Liver (tissue), 9 donors: ENCODE data around the gene NDUFS7. TPM values are rescaled to one million over a fixed set of nuclear protein-coding genes. Genes with fewer than 3 reads are reported as not detected.

Source experiments
- DNase-seq: peaks from one replicate; pipeline ENCODE4 v3.0.0-alpha.2; 2017; ENCODE audit warnings: low spot score
- H3K27ac ChIP-seq, 2 donors: one replicate each; pipeline ENCODE4 v1.7.0; 2013; ENCODE audit warnings: inconsistent platforms in 2 of 2, low read length in 2 of 2, control low read depth in 1 of 2, low read depth in 1 of 2, mild to moderate bottlenecking in 1 of 2
- H3K27me3 ChIP-seq, 4 donors: one replicate each; pipeline versions ENCODE4 v1.6.1 to v1.7.0; 2013; ENCODE audit warnings: low read length in 3 of 4, inconsistent platforms in 1 of 4, mild to moderate bottlenecking in 1 of 4, moderate library complexity in 1 of 4; ENCODE audit not compliant: control insufficient read depth in 4 of 4, insufficient read depth in 4 of 4
- H3K36me3 ChIP-seq, 4 donors: one replicate each; pipeline versions ENCODE4 v1.6.1 to v1.7.0; 2013; ENCODE audit warnings: low read length in 3 of 4, mild to moderate bottlenecking in 3 of 4, low read depth in 1 of 4, moderate library complexity in 1 of 4; ENCODE audit not compliant: control insufficient read depth in 4 of 4, insufficient read depth in 3 of 4
- H3K4me1 ChIP-seq, 4 donors: one replicate each; pipeline versions ENCODE4 v1.6.1 to v1.7.0; 2013; ENCODE audit warnings: low read length in 3 of 4, mild to moderate bottlenecking in 3 of 4, moderate library complexity in 1 of 4; ENCODE audit not compliant: control insufficient read depth in 4 of 4, insufficient read depth in 4 of 4
- H3K4me3 ChIP-seq, 3 donors: one replicate each; pipeline versions ENCODE4 v1.6.1 to v1.7.0; 2013; ENCODE audit warnings: low read length in 3 of 3, control low read depth in 1 of 3, low read depth in 1 of 3, mild to moderate bottlenecking in 1 of 3
- H3K9ac ChIP-seq, 2 donors: one replicate each; pipeline ENCODE4 v1.7.0; 2013; ENCODE audit warnings: low read length in 2 of 2, mild to moderate bottlenecking in 2 of 2, moderate library complexity in 2 of 2, control low read depth in 1 of 2, low read depth in 1 of 2
- H3K9me3 ChIP-seq, 4 donors: one replicate each; pipeline versions ENCODE4 v1.6.1 to v1.7.0; 2013; ENCODE audit warnings: low read length in 3 of 4; ENCODE audit not compliant: control insufficient read depth in 4 of 4
- ATF3 ChIP-seq: IDR thresholded peaks from 2 replicates; pipeline ENCODE4 v1.6.1; 2016; ENCODE audit warnings: antibody characterized with exemption
- EGR1 ChIP-seq, 2 donors: IDR thresholded peaks; 2 replicates each; pipeline ENCODE4 v1.6.1; 2016 to 2018; ENCODE audit warnings: antibody characterized with exemption in 2 of 2, low read depth in 2 of 2
- FOXA1 ChIP-seq: IDR thresholded peaks from 2 replicates; pipeline ENCODE4 v1.6.1; 2016; ENCODE audit warnings: antibody characterized with exemption
- FOXA2 ChIP-seq: IDR thresholded peaks from 2 replicates; pipeline ENCODE4 v1.6.1; 2016; ENCODE audit warnings: antibody characterized with exemption
- GABPA ChIP-seq, 2 donors: IDR thresholded peaks in 1 of 2; conservative IDR thresholded peaks in 1 of 2; 2 replicates each; pipeline ENCODE4 v1.6.1; 2016; ENCODE audit warnings: antibody characterized with exemption in 2 of 2, mild to moderate bottlenecking in 1 of 2, moderate library complexity in 1 of 2
- HNF4G ChIP-seq: IDR thresholded peaks from 2 replicates; pipeline ENCODE4 v1.6.1; 2016; ENCODE audit warnings: antibody characterized with exemption
- JUND ChIP-seq, 2 donors: IDR thresholded peaks; 2 replicates each; pipeline ENCODE4 v1.6.1; 2016; ENCODE audit warnings: antibody characterized with exemption in 2 of 2
- NR2F2 ChIP-seq: IDR thresholded peaks from 2 replicates; pipeline ENCODE4 v1.6.1; 2016; ENCODE audit warnings: antibody characterized with exemption
- RAD21 ChIP-seq, 2 donors: IDR thresholded peaks; 2 replicates each; pipeline ENCODE4 v1.6.1; 2016; ENCODE audit warnings: antibody characterized with exemption in 2 of 2, mild to moderate bottlenecking in 2 of 2
- RXRA ChIP-seq, 2 donors: IDR thresholded peaks; 2 replicates each; pipeline ENCODE4 v1.6.1; 2017 to 2018; ENCODE audit warnings: antibody characterized with exemption in 2 of 2, mild to moderate bottlenecking in 1 of 2
- SP1 ChIP-seq: IDR thresholded peaks from 2 replicates; pipeline ENCODE4 v1.6.1; 2018; ENCODE audit warnings: antibody characterized with exemption, mild to moderate bottlenecking
- ZBTB33 ChIP-seq: IDR thresholded peaks from 2 replicates; pipeline ENCODE4 v1.6.1; 2016; ENCODE audit warnings: antibody characterized with exemption
- WGBS: extraction: QIAGEN DNeasy Blood & Tissue Kit; methylation state at CpG from one replicate; pipeline ENCODE4 v1.1.7; 2013; 5-methylcytosine and 5-hydroxymethylcytosine counted together
- polyA plus RNA-seq, 2 donors: library from polyadenylated mRNA; stranded (reverse) in 1 of 2; unstranded in 1 of 2; fragments of 200-250 nt in 1 of 2; fragments of >200 nt in 1 of 2; fragmentation: Nextera tagmentation in 1 of 2; extraction: Ambion mirVana in 1 of 2; gene quantifications; one replicate each; pipeline versions ENCODE4 v1.2.1 to v1.2.3, GENCODE V29; 2013 to 2015
- total RNA-seq, 2 donors: library from RNA; depleted of rRNA; stranded (reverse); fragments of >200 nt; gene quantifications; one replicate each; pipeline ENCODE4 v1.2.3, GENCODE V29; 2014
- TF ChIP-seq, protein P1 (sequence below): IDR thresholded peaks from 2 replicates; pipeline ENCODE4 v1.6.1; 2016; ENCODE audit warnings: antibody characterized with exemption, mild to moderate bottlenecking
- TF ChIP-seq, protein P2 (sequence below): IDR thresholded peaks from 2 replicates; pipeline ENCODE4 v1.6.1; 2016; ENCODE audit warnings: antibody characterized with exemption
- donor health status: healthy.
- donor health status: healthy.
- donor health status: healthy.
- donor health status: healthy.
- donor health status: healthy.

NDUFS7 gene
- total and polyA plus RNA-seq, 4 donors = 54.4 to 185 (median 128) TPM

GRCh38 chr19:1441022-1441426, 57.3 kb downstream of the NDUFS7 start:
- WGBS = 96% methylated on average over 9 of the region's 9 CpGs
- DNase-seq = no peak
- Histone ChIP-seq H3K4me1 (peaks cover 11 to 24% (median 17%) of the 10 kb centered on the region in 4 donors), H3K36me3 (peaks cover 11 to 28% (median 13%) of the 10 kb centered on the region in 4 donors), H3K9ac (no peak overlapping the region), H3K9me3 (no peaks in the 10 kb centered on the region), H3K27ac (no peak overlapping the region), H3K4me3 (no peak overlapping the region), H3K27me3 (peaks cover 0 to 3% (median 0%) of the 10 kb centered on the region in 4 donors)
- TF ChIP-seq SP1 = no peak
- no peak for TF ChIP-seq JUND (IDR thresholded peaks at IDR 0.05)
- TF ChIP-seq HNF4G = no peak
- no peak for TF ChIP-seq NR2F2
- TF ChIP-seq, protein P1, sequence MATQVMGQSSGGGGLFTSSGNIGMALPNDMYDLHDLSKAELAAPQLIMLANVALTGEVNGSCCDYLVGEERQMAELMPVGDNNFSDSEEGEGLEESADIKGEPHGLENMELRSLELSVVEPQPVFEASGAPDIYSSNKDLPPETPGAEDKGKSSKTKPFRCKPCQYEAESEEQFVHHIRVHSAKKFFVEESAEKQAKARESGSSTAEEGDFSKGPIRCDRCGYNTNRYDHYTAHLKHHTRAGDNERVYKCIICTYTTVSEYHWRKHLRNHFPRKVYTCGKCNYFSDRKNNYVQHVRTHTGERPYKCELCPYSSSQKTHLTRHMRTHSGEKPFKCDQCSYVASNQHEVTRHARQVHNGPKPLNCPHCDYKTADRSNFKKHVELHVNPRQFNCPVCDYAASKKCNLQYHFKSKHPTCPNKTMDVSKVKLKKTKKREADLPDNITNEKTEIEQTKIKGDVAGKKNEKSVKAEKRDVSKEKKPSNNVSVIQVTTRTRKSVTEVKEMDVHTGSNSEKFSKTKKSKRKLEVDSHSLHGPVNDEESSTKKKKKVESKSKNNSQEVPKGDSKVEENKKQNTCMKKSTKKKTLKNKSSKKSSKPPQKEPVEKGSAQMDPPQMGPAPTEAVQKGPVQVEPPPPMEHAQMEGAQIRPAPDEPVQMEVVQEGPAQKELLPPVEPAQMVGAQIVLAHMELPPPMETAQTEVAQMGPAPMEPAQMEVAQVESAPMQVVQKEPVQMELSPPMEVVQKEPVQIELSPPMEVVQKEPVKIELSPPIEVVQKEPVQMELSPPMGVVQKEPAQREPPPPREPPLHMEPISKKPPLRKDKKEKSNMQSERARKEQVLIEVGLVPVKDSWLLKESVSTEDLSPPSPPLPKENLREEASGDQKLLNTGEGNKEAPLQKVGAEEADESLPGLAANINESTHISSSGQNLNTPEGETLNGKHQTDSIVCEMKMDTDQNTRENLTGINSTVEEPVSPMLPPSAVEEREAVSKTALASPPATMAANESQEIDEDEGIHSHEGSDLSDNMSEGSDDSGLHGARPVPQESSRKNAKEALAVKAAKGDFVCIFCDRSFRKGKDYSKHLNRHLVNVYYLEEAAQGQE = no peak
- no peak for TF ChIP-seq GABPA (IDR thresholded peaks at IDR 0.05 in 1 of 2, conservative IDR thresholded peaks at IDR 0.05 in 1 of 2)

DNA sequence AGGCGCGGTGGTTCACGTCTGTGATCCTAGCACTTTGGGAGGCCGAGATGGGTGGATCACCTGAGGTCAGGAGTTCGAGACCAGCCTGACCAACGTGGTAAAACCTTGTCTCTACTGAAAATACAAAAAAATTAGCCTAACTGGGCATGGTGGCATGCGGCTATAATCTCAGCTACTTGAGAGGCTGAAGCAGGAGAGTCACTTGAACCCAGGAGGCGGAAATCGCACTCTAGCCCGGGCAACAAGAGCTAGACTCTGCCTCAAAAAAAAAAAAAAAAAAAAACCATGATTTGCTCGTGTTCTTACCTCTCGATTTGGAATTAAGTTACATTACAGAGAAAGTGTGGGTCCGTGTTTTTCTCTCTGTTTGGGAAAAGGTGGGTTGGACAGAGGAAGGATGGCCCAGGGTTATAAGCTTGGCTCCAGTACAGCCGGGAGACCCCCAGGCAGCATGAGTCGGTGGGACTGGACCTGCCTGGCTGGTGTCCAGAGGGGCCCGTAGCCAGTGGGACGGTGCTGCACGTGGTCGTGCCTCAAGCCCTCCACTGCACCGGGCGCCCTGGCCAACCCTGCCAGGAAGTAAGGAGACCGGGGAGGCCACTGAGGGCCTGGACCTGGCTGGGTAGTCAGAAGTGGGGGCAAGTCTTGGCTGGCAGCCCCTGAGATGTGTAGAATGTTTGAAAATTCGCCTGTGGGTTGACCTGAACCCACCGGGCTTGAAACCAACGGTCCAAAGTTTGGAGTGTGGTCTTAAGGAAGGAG, 58.2 kb downstream of the NDUFS7 start:
- Histone ChIP-seq H3K4me1 (peaks cover 11 to 30% (median 22%) of the 10 kb centered on the region in 4 donors), H3K27me3 (peaks cover 0 to 3% (median under 1%) of the 10 kb centered on the region in 4 donors), H3K36me3 (peaks cover 11 to 28% (median 13%) of the 10 kb centered on the region in 4 donors), H3K27ac (no peak overlapping the region), H3K9ac (no peak overlapping the region), H3K9me3 (no peaks in the 10 kb centered on the region), H3K4me3 (no peak overlapping the region)
- DNase-seq = no peak
- no peak for TF ChIP-seq NR2F2
- no peak for TF ChIP-seq ZBTB33
- TF ChIP-seq RAD21 (IDR thresholded peaks at IDR 0.05) = no peak
- no peak for TF ChIP-seq SP1
- no peak for TF ChIP-seq EGR1 (IDR thresholded peaks at IDR 0.05; ENCODE audit: low read depth in 2 of 2)
- TF ChIP-seq RXRA (IDR thresholded peaks at IDR 0.05) = no peak
- TF ChIP-seq HNF4G = no peak
- TF ChIP-seq FOXA2 = no peak
- TF ChIP-seq, protein P2, sequence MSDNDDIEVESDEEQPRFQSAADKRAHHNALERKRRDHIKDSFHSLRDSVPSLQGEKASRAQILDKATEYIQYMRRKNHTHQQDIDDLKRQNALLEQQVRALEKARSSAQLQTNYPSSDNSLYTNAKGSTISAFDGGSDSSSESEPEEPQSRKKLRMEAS = no peak
- no peak for TF ChIP-seq FOXA1
- TF ChIP-seq ATF3 = no peak
- WGBS = 93% methylated on average over 25 of the region's 25 CpGs

Other genes with a start within 250 kb of the NDUFS7 start
- gene SBNO2, start 209.6 kb upstream of the NDUFS7 start, total RNA-seq = 10 to 100 TPM; 11.0 to 25.0 TPM
- gene SBNO2, start 209.6 kb upstream of the NDUFS7 start, polyA plus RNA-seq = 10 to 100 TPM in 1 of 2 donors, 1 to 10 TPM in 1; 2.2 to 19.1 TPM
- gene STK11, start 178.1 kb upstream of the NDUFS7 start, total RNA-seq = 100 to 1,000 TPM in 1 of 2 donors, 10 to 100 TPM in 1; 40.6 to 126 TPM
- 10 to 100 TPM in 1 of 2 donors, 1 to 10 TPM in 1; 3.0 to 30.3 TPM for gene STK11, start 178.1 kb upstream of the NDUFS7 start, polyA plus RNA-seq
- gene CBARP, start 145.9 kb upstream of the NDUFS7 start, total RNA-seq = under 1 TPM; 0.05 to 0.25 TPM
- under 1 TPM in 1 of 2 donors, not detected in 1; 0.06 TPM for gene CBARP, start 145.9 kb upstream of the NDUFS7 start, polyA plus RNA-seq
- 10 to 100 TPM; 20.2 to 44.5 TPM for gene ATP5F1D, start 142.2 kb upstream of the NDUFS7 start, total RNA-seq
- gene ATP5F1D, start 142.2 kb upstream of the NDUFS7 start, polyA plus RNA-seq = 100 to 1,000 TPM; 246 to 315 TPM
- gene MIDN, start 135.3 kb upstream of the NDUFS7 start, total RNA-seq = 10 to 100 TPM in 1 of 2 donors, 1 to 10 TPM in 1; 9.1 to 22.9 TPM
- 10 to 100 TPM in 1 of 2 donors, 1 to 10 TPM in 1; 2.9 to 14.6 TPM for gene MIDN, start 135.3 kb upstream of the NDUFS7 start, polyA plus RNA-seq
- 100 to 1,000 TPM in 1 of 2 donors, 10 to 100 TPM in 1; 80.5 to 135 TPM for gene CIRBP, start 114.6 kb upstream of the NDUFS7 start, total RNA-seq
- 100 to 1,000 TPM in 1 of 2 donors, 10 to 100 TPM in 1; 41.1 to 113 TPM for gene CIRBP, start 114.6 kb upstream of the NDUFS7 start, polyA plus RNA-seq
- gene FAM174C, start 108.4 kb upstream of the NDUFS7 start, total RNA-seq = 10 to 100 TPM; 14.6 to 15.7 TPM
- gene FAM174C, start 108.4 kb upstream of the NDUFS7 start, polyA plus RNA-seq = 10 to 100 TPM; 51.9 to 79.8 TPM
- 1 to 10 TPM in 1 of 2 donors, under 1 TPM in 1; 0.98 to 6.2 TPM for gene EFNA2, start 98.0 kb upstream of the NDUFS7 start, total RNA-seq
- 1 to 10 TPM; 2.5 to 9.8 TPM for gene EFNA2, start 98.0 kb upstream of the NDUFS7 start, polyA plus RNA-seq
- 100 to 1,000 TPM in 1 of 2 donors, 10 to 100 TPM in 1; 76.2 to 181 TPM for gene GAMT, start 17.6 kb downstream of the NDUFS7 start, total RNA-seq
- gene GAMT, start 17.6 kb downstream of the NDUFS7 start, polyA plus RNA-seq = 100 to 1,000 TPM; 367 to 394 TPM
- 10 to 100 TPM; 30.0 to 45.0 TPM for gene DAZAP1, start 23.7 kb downstream of the NDUFS7 start, total RNA-seq
- gene DAZAP1, start 23.7 kb downstream of the NDUFS7 start, polyA plus RNA-seq = 10 to 100 TPM in 1 of 2 donors, 1 to 10 TPM in 1; 5.4 to 29.4 TPM
- gene RPS15, start 54.5 kb downstream of the NDUFS7 start, total RNA-seq = 100 to 1,000 TPM; 296 to 408 TPM
- gene RPS15, start 54.5 kb downstream of the NDUFS7 start, polyA plus RNA-seq = 100 to 1,000 TPM; 420 to 954 TPM
- gene APC2, start 66.2 kb downstream of the NDUFS7 start, total RNA-seq = under 1 TPM; under 0.01 to 0.05 TPM
- gene APC2, start 66.2 kb downstream of the NDUFS7 start, polyA plus RNA-seq = under 1 TPM; 0.01 to 0.06 TPM
- gene C19orf25, start 95.3 kb downstream of the NDUFS7 start, total RNA-seq = 10 to 100 TPM; 17.3 to 19.8 TPM
- 10 to 100 TPM; 15.1 to 19.8 TPM for gene C19orf25, start 95.3 kb downstream of the NDUFS7 start, polyA plus RNA-seq
- 1 to 10 TPM; 2.6 TPM for gene PCSK4, start 106.4 kb downstream of the NDUFS7 start, total RNA-seq
- 1 to 10 TPM in 1 of 2 donors, under 1 TPM in 1; 0.60 to 1.2 TPM for gene PCSK4, start 106.4 kb downstream of the NDUFS7 start, polyA plus RNA-seq
- 100 to 1,000 TPM in 1 of 2 donors, 10 to 100 TPM in 1; 16.4 to 159 TPM for gene REEP6, start 107.3 kb downstream of the NDUFS7 start, total RNA-seq
- 100 to 1,000 TPM; 243 to 449 TPM for gene REEP6, start 107.3 kb downstream of the NDUFS7 start, polyA plus RNA-seq
- under 1 TPM; 0.09 to 0.75 TPM for gene ADAMTSL5, start 129.1 kb downstream of the NDUFS7 start, total RNA-seq
- 1 to 10 TPM; 1.4 to 1.8 TPM for gene ADAMTSL5, start 129.1 kb downstream of the NDUFS7 start, polyA plus RNA-seq
- not detected for gene PLK5, start 140.2 kb downstream of the NDUFS7 start, total RNA-seq
- under 1 TPM in 1 of 2 donors, not detected in 1; 0.03 TPM for gene PLK5, start 140.2 kb downstream of the NDUFS7 start, polyA plus RNA-seq
- 1 to 10 TPM; 6.0 to 9.1 TPM for gene MEX3D, start 184.4 kb downstream of the NDUFS7 start, total RNA-seq
- 1 to 10 TPM in 1 of 2 donors, under 1 TPM in 1; 0.92 to 4.4 TPM for gene MEX3D, start 184.4 kb downstream of the NDUFS7 start, polyA plus RNA-seq
- gene MBD3, start 209.0 kb downstream of the NDUFS7 start, total RNA-seq = 10 to 100 TPM; 48.4 to 57.6 TPM
- 10 to 100 TPM; 12.4 to 52.0 TPM for gene MBD3, start 209.0 kb downstream of the NDUFS7 start, polyA plus RNA-seq
- gene UQCR11, start 221.6 kb downstream of the NDUFS7 start, total RNA-seq = 10 to 100 TPM; 23.8 to 37.4 TPM
- gene UQCR11, start 221.6 kb downstream of the NDUFS7 start, polyA plus RNA-seq = 100 to 1,000 TPM; 127 to 862 TPM